Activated CD8-positive, alpha-beta memory T cell treated with anti-CD3 and anti-CD28 coated beads for 48 hours (primary cell): Measurements from ENCODE around the gene PRR19.

Experiments
- DNase-seq, 3 experiments: peaks; one replicate each; pipeline ENCODE4 v3.0.0-alpha.2; 2020; ENCODE audit warnings: low read depth in 2 of 3, low spot score in 2 of 3

Gene PRR19

GRCh38 chr19:42282819-42283187 lies 19.1 kb upstream of the PRR19 start:
- DNase-seq, result no peak

GRCh38 chr19:42283188-42284065 lies 18.5 kb upstream of the PRR19 start:
- DNase-seq, result peak; percentile 90 to 94 (median 93)

GRCh38 chr19:42284066-42284501 lies 17.8 kb upstream of the PRR19 start:
- peak in 1 of 3 experiments; percentile 60 for DNase-seq

- DNase-seq, result no peak
Observed at GRCh38 chr19:42284591-42285341, 17.2 kb upstream of the PRR19 start.

- DNase-seq, result no peak
Observed at GRCh38 chr19:42285541-42285941, 16.4 kb upstream of the PRR19 start.

- DNase-seq, result no peak
Observed at GRCh38 chr19:42285988-42286348, 16.0 kb upstream of the PRR19 start.

- no peak for DNase-seq
Observed at GRCh38 chr19:42286349-42287016, 15.4 kb upstream of the PRR19 start.

- DNase-seq, result no peak
Observed at GRCh38 chr19:42287017-42287826, 14.7 kb upstream of the PRR19 start.

- no peak for DNase-seq
Observed at GRCh38 chr19:42287827-42288107, 14.2 kb upstream of the PRR19 start.

GRCh38 chr19:42288387-42288786 lies 13.5 kb upstream of the PRR19 start:
- no peak for DNase-seq

GRCh38 chr19:42288881-42289555 lies 12.9 kb upstream of the PRR19 start:
- no peak for DNase-seq

- no peak for DNase-seq
Observed at GRCh38 chr19:42289556-42290041, 12.3 kb upstream of the PRR19 start.

GRCh38 chr19:42290136-42290522 lies 11.8 kb upstream of the PRR19 start:
- no peak for DNase-seq

- no peak for DNase-seq
Observed at GRCh38 chr19:42290523-42291434, 11.2 kb upstream of the PRR19 start.

- no peak for DNase-seq
Observed at GRCh38 chr19:42291435-42291810, 10.5 kb upstream of the PRR19 start.

GRCh38 chr19:42292042-42292960 lies 9.6 kb upstream of the PRR19 start:
- DNase-seq, result no peak

- no peak for DNase-seq
Observed at GRCh38 chr19:42292963-42293362, 9.0 kb upstream of the PRR19 start.

GRCh38 chr19:42293540-42293939 lies 8.4 kb upstream of the PRR19 start:
- DNase-seq, result no peak
